Activated CD8-positive, alpha-beta memory T cell treated with anti-CD3 and anti-CD28 coated beads, Interleukin-2, amount 50 U/mL, for 24 hours (primary cell): ENCODE measurements around the gene CADPS.

ENCODE experiments used
- DNase-seq: peaks from one replicate; pipeline ENCODE4 v3.0.0-alpha.2; 2020; ENCODE audit errors: extremely low read depth

CADPS gene

DNA sequence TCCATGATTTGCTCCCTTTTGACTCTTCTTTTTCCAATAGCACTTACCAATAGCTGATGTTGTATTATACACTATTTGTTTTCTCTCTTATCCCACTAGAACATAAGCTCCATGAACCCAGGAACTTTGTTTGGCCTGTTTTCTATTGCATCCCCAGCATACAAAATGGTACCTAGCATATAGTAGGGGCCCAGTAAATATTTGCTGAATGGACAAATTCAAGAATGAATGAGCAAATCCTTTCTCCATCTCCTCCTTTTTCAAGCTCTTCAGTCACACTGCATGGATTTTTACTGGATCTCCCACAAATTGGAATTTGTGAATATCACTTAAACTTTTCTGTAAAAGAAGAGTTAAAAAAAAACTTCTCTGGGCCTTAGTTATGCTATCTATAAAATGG lies 435.2 kb downstream of the CADPS start:
- no peak for DNase-seq

DNA sequence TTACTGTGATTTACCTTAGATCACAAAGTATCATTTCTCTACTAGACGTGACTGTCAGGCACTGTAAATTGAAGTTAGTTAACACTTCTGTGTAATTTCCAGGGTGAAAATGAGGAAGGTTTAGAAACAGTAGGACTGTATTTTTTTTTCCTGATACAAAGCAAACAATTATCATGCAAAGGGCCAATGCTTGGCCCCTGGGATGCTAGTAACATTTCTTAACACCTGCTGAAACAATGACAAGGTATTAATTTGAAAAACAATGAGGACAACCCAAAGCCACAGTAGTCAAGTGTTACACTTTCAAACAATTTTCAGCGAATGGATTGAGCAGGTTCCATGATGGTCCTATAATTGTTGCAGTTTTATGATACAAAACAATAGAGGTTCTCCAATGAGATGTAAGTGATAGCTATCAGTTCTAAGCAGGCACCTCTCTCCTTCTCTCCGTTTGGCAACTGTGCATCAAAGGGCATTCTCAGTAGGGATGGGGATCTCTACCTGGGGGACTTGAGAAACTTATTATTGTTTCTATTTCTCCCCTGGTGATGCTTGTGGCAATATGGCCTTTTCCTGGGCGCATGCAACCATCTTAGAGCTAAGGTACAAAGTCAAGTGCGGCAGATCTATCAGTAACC lies 435.9 kb downstream of the CADPS start:
- no peak for DNase-seq

DNA sequence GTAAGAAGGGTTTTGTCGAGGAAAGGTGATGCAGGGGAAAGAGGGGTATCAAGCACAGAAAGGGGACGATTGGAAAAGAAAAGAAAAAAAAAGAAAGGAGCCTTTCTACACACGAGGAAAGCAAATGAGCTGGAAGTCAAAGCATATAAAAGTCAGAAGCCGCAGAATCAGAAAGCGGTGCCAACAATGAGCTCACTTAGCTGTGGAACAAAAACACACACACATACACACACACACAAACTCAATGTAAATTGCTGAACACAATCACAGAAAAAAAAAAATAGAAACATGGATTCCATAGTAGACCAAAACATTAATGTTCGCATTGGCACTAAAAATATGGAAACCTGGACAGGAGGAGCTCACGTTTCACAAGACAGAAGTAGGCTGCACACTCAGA lies 438.4 kb downstream of the CADPS start:
- DNase-seq = no peak

DNA sequence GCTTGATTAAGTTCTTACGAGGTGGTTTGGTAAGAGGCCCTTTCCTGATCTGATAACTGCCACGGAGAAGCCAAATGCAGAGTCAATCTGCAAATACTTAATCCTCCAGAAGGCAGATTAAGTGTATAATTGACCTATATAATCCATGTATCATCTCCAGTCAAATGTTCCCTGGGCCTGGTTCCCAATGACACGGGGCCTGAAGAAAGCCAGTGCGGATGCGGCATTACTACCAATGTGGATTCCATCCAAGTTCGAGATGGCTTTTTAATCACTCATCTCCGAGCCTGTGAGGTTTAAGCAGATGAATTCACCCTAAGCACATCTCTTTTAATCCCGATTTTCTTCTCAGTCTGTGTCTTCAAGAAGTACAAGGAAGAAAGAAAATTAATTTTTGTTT lies 441.8 kb downstream of the CADPS start:
- no peak for DNase-seq

DNA sequence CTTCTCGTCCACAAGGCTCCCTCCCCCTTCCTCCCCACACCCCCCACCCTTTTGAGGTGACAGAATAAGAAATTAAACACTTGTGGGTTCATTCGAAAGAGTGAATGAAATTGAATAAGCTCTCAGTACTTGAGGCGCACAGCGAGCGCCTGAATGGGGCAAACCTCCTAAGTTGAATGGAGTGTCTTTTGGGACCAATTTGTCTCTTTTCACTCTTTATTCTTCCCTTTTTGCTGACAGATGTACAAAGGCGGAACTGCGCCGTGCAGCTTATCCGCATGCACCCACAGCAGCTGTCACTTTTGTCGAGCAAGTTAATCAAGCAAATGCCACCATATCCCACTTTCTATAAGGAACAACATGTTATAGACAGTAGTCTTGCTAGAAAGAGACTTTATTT lies 454.0 kb downstream of the CADPS start:
- DNase-seq = no peak

DNA sequence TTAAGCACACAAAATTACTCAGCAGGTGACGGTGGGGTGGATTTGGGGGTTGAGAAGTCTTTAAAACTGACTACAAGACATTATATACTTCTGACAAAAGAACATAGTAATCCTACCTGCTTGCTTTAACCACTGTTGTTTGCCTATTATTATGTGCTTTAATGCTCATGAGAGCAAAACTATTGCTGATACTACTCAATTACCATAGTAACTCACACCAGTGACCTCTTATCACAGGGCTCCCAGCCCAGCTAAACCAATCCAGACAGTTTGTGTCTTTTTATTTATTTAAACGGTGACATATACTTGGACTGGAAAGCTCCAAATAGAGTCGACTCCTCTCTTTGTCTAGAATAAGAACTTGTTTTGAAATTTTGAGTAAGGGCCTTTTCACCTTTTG lies 459.1 kb downstream of the CADPS start:
- no peak for DNase-seq

DNA sequence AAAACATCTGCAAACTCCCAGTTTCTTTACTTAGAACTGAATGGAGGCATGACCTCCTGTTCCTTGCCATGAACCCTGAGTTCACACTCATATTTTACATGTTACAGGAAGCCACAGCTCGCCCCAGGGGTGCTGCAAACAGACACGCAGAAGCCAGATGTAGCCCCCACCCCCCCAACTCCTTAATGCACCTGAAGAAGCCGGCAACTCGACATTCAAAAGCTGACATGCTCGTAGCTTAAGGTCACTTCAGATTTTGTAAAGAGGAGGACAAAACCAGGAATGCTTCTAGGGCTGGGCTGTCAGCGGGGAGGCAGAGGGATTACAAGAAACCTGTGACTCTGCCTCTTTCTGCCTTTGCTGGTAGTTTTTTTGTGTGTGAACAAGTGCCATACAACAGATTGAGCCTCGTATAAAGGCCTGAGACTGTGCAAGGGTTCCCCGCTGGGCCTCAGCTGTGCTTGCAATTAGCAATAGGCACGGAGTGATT lies 459.9 kb downstream of the CADPS start:
- no peak for DNase-seq

DNA sequence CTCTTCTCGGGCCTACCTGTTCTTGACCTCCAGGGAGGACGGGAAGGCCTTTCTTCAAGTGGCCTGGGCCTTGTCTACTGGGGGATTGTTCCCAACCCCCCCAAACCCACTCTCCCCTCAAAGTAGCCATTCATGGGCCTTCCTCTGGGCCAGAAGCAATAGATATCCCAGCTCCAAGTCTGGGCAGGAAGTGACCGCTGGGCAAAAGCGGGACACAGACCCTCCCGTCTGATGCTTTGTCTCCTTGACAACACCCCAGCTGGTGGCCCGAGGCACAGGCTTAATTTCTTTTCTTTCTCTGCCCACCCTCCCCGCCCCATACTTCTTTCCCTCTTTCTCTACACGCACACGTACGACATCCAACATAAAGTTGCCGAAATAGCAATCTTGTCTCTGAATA lies 460.4 kb downstream of the CADPS start:
- DNase-seq = no peak

DNA sequence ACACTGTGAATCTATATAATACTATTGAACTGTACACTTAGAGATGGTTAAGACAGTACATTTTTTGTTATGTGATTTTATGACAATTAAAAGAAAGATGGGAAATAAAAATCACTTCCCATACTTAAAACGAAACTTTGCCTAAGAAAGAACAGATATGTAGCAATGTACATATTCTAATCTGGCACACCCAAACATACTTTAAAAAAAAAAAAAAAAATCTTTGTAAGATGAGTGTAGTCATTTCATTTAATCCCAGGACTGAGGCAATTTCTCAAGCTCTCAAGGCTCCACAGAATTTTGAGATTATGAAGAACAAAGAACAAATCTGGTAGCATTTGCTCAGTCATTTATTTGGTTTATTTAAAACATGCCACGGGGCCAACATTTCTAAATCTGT lies 461.5 kb downstream of the CADPS start:
- no peak for DNase-seq

DNA sequence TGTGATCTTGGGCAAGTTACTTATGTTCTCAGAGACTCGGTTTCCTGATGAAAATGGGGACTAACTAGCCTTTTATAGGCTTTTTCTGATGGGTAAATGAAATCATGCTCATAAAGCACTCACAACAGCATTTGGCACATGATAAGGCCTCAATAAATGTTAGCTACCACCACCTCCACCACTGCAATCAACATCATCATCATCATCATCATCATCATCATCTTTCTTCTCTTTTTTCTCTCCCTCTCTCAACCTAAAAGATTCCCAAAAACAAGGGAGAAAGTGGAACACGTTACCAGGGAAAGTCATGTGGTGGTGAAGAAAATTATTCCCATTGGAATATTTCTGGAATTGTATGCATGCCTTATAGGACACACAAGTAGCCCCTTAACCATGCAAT lies 468.3 kb downstream of the CADPS start:
- no peak for DNase-seq

DNA sequence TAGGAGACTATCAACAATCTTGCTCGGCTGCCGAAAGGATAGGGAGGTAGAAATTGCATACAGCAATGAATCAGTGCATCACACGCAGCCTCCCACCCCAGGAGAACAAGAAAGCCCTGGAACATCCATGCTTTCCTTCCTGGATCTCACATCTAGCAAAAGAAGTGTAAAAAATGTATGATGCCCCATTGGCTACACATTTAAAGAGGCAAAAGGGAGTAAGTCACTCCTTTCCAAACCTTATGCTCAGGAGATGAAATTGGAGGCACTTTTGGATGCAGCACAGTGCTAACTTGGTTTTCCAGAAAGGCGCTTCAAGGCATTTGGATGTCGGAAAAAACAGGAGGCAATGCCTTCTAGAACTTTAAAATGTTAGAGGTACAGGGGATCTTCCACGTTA lies 469.6 kb downstream of the CADPS start:
- DNase-seq = no peak

DNA sequence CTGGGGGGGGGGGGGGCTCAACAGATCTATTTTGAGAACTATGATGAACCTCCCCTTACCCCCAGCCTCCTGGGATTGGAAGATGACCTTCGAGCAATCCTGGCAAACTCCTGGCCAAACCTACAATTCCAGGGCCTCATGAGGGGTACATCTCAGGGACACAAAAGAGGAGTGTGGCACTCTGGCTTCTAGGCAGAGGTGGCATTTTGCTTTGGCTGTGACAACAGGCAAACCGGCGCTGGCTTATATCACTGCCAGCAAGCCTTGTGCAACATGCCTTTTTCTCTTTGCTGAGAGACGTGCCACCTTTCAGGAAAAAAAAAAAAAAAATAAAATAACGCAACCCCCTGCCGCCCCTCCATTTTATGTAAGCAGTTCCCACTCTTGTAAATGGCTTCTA lies 470.1 kb downstream of the CADPS start:
- no peak for DNase-seq

DNA sequence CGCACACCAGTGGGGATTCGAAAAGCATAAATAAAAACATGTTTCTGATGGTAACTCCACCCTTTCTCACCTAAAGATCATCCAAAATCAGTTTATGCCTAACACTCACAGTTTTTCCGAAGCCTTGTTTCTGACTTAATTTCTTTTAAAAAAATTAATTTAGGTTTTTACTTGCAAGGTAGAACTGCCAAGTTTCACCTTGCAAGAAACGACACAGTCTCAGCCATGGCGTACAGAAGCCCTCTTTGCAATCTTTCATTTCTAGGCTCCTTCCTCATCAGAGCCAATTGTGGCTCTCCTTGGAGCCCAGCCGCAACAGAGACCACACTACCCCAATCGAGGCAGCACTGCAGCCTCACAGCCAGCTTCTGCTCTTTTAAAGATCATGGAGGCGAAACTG lies 470.9 kb downstream of the CADPS start:
- DNase-seq = no peak

DNA sequence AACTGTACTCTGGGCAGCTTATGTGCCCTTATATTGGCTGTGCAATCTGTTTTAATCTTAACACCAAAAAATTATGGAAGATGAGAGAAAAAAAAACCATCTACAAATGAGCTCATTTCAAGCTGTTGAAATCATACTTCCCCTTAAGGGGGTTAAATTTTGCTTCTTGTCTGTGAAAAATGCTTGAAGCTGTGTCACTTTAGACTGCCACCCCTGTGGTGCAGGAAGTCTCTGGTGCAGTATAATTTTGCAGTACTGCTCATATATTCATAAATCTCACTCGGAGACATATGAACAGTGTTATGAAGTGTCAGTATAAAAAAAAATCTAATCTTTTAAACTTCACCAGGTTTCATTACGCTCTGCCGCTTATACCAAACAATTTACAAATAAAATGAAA lies 471.5 kb downstream of the CADPS start:
- no peak for DNase-seq

DNA sequence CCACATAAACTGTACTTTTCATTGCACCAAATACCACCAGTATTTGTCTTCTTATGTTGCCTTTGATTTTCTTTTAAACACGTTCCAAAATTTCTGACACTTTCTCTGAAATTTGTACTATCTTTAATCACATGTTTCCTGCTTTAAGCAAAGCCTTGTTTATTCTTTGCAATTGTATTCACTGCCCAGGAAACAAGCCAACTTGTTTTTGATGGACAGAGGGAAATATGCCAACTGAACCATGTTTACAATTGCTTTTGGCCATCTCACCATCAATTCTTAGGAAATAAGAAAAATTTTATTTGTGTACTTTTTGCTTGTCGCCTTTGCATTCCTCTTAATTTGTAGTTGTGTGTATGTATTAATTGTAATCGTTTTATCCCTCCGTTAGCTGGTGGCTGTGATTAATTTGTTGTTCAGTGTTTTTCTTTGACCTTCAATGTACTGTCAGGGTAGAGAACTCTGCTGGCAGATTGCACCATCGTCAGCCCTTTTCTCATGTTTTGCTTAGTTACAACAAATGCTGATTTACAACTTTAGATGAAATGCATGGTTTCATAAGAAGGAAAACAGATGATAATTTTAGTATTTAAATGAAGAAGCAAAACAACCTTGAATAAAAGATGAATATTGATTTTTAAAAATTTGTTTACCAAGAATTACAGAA lies 482.5 kb downstream of the CADPS start:
- DNase-seq = no peak

DNA sequence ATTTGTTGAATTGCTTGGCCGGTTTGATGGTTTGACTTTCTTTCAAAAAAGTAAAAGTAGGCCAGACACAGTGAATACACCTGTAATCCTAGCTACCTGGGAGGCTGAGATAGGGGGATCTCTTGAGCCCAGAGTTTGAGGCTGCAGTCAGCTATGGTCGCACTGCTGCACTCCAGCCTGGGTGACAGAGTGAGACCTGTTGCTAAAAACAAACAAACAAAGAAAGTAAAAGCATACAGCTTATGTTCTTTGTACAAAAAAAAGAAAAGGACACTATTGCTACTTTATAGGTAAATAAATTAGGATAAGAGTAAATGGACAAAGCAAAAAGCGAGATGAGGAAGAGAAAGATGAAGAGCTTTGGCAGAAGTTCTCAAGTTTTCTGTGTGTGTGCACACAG lies 488.0 kb downstream of the CADPS start:
- no peak for DNase-seq

DNA sequence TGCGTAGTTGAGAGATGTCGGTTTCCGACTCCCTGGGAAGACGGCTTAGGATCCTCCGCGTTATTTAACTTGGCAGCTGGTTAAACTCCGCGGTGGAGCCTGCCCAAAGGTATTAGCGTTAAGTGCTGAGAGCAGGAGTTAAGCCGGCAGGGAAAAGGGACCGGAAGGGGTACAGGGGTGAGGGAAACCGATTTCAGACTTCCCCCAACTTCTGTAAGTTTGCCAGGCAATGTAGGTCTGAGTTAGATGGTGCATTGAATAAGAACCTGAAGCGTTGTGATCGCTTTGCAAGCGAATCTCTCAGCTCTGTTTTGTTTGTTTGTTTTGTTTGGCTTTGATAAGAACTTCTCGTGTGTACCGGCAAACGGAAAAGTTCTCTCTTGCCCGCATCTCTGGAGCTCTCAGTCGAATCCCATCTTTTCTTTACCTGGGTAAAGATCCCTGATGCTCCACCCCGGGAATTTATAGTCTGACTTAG lies 495.9 kb downstream of the CADPS start:
- no peak for DNase-seq

DNA sequence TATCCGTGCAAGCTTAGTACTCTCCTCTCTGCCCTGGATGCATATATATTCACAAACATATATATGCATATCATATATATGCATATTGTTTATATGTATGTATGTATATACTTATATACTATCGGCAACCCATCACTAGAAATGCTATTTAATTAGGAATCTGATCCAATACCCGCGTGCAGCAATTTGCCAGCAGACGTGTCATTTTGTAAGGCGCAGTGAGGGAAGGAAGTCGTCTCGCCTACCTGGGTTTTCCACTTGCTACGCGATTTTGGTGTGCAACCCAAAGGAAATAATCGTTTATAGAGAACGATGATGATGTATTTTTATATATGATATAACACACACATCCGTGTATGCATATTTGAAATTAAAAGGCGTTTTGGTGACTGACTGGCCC lies 496.3 kb downstream of the CADPS start:
- DNase-seq = no peak

DNA sequence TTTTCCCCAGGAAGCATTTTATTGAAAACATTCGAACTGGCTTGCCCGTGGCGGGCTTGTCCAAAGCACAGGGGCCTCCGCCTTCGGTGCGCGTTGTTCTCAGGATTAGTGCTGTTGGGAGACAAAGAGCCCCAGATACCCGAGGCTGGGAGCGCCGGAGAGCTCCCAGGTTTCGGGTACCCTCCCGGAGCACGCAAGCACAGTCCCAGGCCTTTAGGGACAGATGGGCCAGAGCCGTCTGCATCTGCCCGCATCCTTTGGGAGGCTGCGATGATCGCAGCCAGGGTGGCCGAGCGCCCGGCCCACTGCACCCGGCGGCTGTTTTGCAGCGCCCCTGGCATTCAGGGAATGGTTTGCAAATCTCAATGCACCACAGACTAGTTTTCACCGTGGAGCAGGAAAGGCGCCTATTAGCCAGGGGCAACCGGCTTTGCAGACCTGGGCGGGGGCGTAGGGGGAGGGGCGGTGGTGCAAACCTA lies 496.9 kb downstream of the CADPS start:
- no peak for DNase-seq

DNA sequence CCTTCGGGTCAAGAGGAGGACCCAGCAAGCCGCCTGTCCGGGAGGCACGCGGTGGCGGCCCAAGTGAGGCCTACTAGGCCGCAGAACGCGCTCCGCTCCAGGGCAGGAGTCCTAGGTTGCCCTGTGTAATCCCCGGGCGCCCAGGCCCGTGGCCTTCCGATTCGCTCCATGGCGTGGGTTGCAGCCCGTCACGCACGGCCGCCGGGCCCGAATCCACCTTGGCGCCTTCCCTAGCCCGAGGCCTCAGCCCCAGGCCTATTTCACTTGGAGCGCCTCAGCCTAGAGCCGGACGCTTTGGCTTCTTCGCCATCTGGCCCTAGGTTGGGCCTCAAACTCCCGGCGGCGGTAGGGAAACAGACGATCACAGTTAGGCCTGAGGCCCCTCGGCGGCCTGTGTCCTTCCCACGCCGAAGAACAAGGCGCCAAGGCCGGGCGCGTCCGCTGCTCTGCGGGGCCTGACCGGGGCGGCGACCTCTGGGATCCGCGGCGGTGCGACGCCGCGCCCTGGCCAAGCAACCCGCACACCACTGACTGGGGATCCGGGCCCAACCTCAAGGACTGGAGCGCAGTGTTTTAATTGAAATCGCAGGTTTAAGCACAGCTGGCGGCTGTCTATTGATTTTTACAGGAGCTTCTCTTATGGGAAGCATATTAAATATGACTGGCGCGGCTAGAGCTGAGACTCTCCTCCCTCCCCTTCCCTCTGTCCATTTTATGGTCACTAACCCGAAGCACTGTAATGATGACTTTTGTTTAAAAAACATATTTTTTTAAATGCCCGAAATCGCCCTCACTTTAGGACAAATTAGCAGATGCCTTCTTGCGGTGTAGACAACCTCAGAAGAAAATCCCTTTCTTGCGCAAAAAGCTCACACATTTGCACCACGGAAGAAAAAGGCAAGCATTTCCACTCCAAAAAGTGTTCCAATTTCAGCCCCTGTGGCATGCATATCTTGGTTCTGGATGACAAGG lies 498.0 kb downstream of the CADPS start:
- no peak for DNase-seq

DNA sequence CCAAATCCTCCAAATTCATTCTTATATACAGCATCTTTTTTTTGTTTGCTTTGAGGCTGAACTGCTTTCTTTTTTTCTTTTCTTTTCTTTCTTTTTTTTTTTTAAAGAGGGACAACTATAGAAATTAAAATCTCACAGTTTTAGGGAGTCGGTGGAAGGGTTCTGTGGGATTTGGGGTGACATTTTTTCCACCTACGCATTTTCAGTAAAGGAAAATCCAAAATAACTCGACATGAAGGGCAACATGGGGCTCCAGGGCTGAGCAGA lies 498.8 kb downstream of the CADPS start:
- no peak for DNase-seq

DNA sequence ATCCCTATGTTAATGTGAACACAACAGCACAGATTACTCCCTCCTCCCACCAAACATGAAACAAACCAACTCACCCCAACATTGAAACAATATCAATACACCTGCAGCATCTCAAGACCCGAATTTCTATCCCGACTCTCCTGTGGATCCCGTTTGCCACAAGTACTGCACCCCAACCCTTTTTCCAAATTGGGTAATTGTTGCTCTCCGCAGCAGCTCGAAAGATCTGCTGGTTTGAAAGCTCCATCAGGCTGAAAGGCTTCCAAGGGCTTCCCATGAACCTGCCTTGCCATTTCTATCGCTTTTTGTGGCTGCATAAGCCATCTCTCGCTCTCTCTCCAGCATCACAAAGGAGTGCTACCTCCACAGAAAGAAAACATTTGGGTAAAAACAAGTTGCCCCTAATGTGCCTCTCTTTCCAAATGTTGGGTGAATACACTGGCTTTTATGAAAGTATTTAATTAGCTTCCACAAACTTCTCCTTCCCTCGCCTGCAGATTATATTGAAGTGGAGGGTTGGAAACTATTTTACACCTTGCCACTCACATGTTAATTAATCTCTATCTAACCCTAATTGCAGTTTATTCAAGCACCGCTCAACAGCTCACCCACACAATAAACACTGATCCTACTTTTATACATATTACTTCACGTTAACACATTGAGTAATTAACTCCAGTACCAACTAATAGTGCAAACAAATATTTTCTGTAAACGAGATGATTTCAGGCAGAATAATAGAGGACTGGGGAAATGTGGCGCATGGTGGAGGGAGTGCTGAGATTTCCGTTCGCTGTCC lies 499.4 kb downstream of the CADPS start:
- no peak for DNase-seq
